WERI-Rb-1 (cell line): ENCODE data around the gene UBL4B.

Experiments
- DNase-seq: peaks from one replicate; pipeline ENCODE4 v3.0.0-alpha.2; 2020
- H3K27ac ChIP-seq: fragments of 250-450 bp; sonication (Bioruptor Pico); 2 replicates; pipeline ENCODE4 v1.5.1; 2020; ENCODE audit warnings: mild to moderate bottlenecking, moderate library complexity
- H3K27me3 ChIP-seq: fragments of 250-450 bp; sonication (Bioruptor Pico); 2 replicates; pipeline ENCODE4 v1.5.1; 2021; ENCODE audit warnings: mild to moderate bottlenecking, low read depth, moderate library complexity; ENCODE audit not compliant: insufficient read depth, severe bottlenecking
- H3K36me3 ChIP-seq: fragments of 250-450 bp; sonication (Bioruptor Pico); 2 replicates; pipeline ENCODE4 v1.5.1; 2020; ENCODE audit warnings: mild to moderate bottlenecking, moderate library complexity
- H3K4me3 ChIP-seq: 2 replicates; pipeline ENCODE4 v1.5.1; 2011; ENCODE audit warnings: low read depth, mild to moderate bottlenecking, control low read depth, low read length
- H3K9me3 ChIP-seq: fragments of 250-450 bp; sonication (Bioruptor Pico); 2 replicates; pipeline ENCODE4 v1.5.1; 2021; ENCODE audit warnings: mild to moderate bottlenecking, moderate library complexity; ENCODE audit not compliant: severe bottlenecking
- CTCF ChIP-seq: IDR thresholded peaks from 2 replicates; pipeline ENCODE4 v1.5.1; 2011; ENCODE audit warnings: low read depth, mild to moderate bottlenecking, control low read depth, inconsistent platforms, low read length

The UBL4B gene

GRCh38 chr1:110106013-110106941, 6.0 kb upstream of the UBL4B start:
- Histone ChIP-seq H3K27ac (peak overlapping the region; percentile 23; the same call in 1 of the 2 replicates), H3K9me3 (no peaks in the 10 kb centered on the region), H3K36me3 (no peaks in the 10 kb centered on the region), H3K27me3 (no peaks in the 10 kb centered on the region), H3K4me3 (no peak overlapping the region)
- TF ChIP-seq CTCF: peak; percentile 99
- peak; percentile 84 for DNase-seq

GRCh38 chr1:110107867-110108469, 4.3 kb upstream of the UBL4B start:
- Histone ChIP-seq H3K27me3 (no peaks in the 10 kb centered on the region), H3K36me3 (no peaks in the 10 kb centered on the region), H3K27ac (no peak overlapping the region), H3K4me3 (no peak overlapping the region), H3K9me3 (no peaks in the 10 kb centered on the region)
- no peak for TF ChIP-seq CTCF
- DNase-seq: no peak

DNA sequence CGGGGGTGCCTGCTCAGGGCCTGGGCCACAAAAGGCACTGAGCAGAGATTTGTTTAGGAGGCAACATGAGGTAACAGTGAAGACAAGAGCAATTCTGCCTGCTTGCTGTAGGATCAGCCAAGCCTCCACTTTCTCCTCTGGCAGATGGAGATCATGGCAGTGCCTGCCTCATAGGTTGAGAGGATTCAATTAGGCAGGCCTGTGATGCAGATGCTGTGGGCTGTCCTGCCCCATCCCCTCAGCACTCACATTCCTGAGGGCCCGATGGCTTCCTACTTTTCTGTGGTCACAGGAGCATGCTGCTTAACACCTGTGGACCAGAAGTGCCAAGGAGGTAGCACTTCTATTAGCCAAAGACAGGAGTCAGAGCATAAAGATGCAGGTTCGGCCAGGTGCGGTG, 1.2 kb upstream of the UBL4B start:
- no peaks in the 10 kb centered on the region for H3K36me3 ChIP-seq
- no peaks in the 10 kb centered on the region for H3K27me3 ChIP-seq
- H3K27ac ChIP-seq: no peak overlapping the region
- H3K9me3 ChIP-seq: no peaks in the 10 kb centered on the region
- no peak for DNase-seq
- H3K4me3 ChIP-seq: no peak overlapping the region
- no peak for TF ChIP-seq CTCF

GRCh38 chr1:110112656-110113055, 413 bp downstream of the UBL4B start:
- Histone ChIP-seq H3K27me3 (no peaks in the 10 kb centered on the region), H3K9me3 (no peaks in the 10 kb centered on the region), H3K4me3 (no peak overlapping the region), H3K27ac (no peak overlapping the region), H3K36me3 (no peaks in the 10 kb centered on the region)
- TF ChIP-seq CTCF: no peak
- DNase-seq: no peak

DNA sequence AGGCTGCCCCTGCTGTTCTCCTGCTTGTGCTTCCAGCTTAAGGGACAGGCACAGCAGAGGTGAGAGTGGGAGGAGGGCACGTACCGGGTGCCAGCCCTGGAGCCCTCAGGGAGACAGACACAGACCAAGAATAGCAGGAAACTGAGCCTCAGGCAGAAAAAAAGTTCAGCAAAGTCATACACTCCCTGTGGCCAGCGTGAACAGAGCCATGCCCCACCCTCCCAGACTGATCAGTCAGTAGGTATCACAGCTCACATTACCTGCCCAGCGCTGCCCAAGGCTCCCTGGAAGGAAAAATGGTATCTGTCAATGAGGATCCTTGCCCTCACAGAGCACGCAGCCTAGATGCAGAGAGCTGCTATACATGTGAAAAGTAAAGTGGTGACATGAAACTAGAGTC, 1.3 kb downstream of the UBL4B start:
- H3K27me3 ChIP-seq: no peaks in the 10 kb centered on the region
- TF ChIP-seq CTCF: no peak

More for the DNA sequence above, 1.3 kb downstream of the UBL4B start:
- Histone ChIP-seq H3K4me3 (no peak overlapping the region), H3K27ac (no peak overlapping the region), H3K9me3 (no peaks in the 10 kb centered on the region), H3K36me3 (no peaks in the 10 kb centered on the region)
- no peak for DNase-seq
